Liver (tissue), 9 donors: ENCODE measurements around the gene BTBD9. TPM values are rescaled to one million over a fixed set of nuclear protein-coding genes. Genes with fewer than 3 reads are reported as not detected.

Experiments
- DNase-seq: peaks from one replicate; pipeline ENCODE4 v3.0.0-alpha.2; 2017; ENCODE audit warnings: low spot score
- H3K27ac ChIP-seq, 2 donors: one replicate each; pipeline ENCODE4 v1.7.0; 2013; ENCODE audit warnings: inconsistent platforms in 2 of 2, low read length in 2 of 2, control low read depth in 1 of 2, low read depth in 1 of 2, mild to moderate bottlenecking in 1 of 2
- H3K27me3 ChIP-seq, 4 donors: one replicate each; pipeline versions ENCODE4 v1.6.1 to v1.7.0; 2013; ENCODE audit warnings: low read length in 3 of 4, inconsistent platforms in 1 of 4, mild to moderate bottlenecking in 1 of 4, moderate library complexity in 1 of 4; ENCODE audit not compliant: control insufficient read depth in 4 of 4, insufficient read depth in 4 of 4
- H3K36me3 ChIP-seq, 4 donors: one replicate each; pipeline versions ENCODE4 v1.6.1 to v1.7.0; 2013; ENCODE audit warnings: low read length in 3 of 4, mild to moderate bottlenecking in 3 of 4, low read depth in 1 of 4, moderate library complexity in 1 of 4; ENCODE audit not compliant: control insufficient read depth in 4 of 4, insufficient read depth in 3 of 4
- H3K4me1 ChIP-seq, 4 donors: one replicate each; pipeline versions ENCODE4 v1.6.1 to v1.7.0; 2013; ENCODE audit warnings: low read length in 3 of 4, mild to moderate bottlenecking in 3 of 4, moderate library complexity in 1 of 4; ENCODE audit not compliant: control insufficient read depth in 4 of 4, insufficient read depth in 4 of 4
- H3K4me3 ChIP-seq, 3 donors: one replicate each; pipeline versions ENCODE4 v1.6.1 to v1.7.0; 2013; ENCODE audit warnings: low read length in 3 of 3, control low read depth in 1 of 3, low read depth in 1 of 3, mild to moderate bottlenecking in 1 of 3
- H3K9ac ChIP-seq, 2 donors: one replicate each; pipeline ENCODE4 v1.7.0; 2013; ENCODE audit warnings: low read length in 2 of 2, mild to moderate bottlenecking in 2 of 2, moderate library complexity in 2 of 2, control low read depth in 1 of 2, low read depth in 1 of 2
- H3K9me3 ChIP-seq, 4 donors: one replicate each; pipeline versions ENCODE4 v1.6.1 to v1.7.0; 2013; ENCODE audit warnings: low read length in 3 of 4; ENCODE audit not compliant: control insufficient read depth in 4 of 4
- CTCF ChIP-seq: fragments of 150-350 bp; IDR thresholded peaks from 2 replicates; pipeline ENCODE4 v1.5.1; 2017; ENCODE audit warnings: improper control_type of control experiment, low read depth, low read length; ENCODE audit not compliant: missing input control
- FOXA1 ChIP-seq: IDR thresholded peaks from 2 replicates; pipeline ENCODE4 v1.6.1; 2016; ENCODE audit warnings: antibody characterized with exemption
- GABPA ChIP-seq, 2 donors: IDR thresholded peaks in 1 of 2; conservative IDR thresholded peaks in 1 of 2; 2 replicates each; pipeline ENCODE4 v1.6.1; 2016; ENCODE audit warnings: antibody characterized with exemption in 2 of 2, mild to moderate bottlenecking in 1 of 2, moderate library complexity in 1 of 2
- HNF4A ChIP-seq, 2 donors: conservative IDR thresholded peaks; 2 replicates each; pipeline ENCODE4 v1.6.1; 2016; ENCODE audit warnings: antibody characterized with exemption in 2 of 2, mild to moderate bottlenecking in 2 of 2
- HNF4G ChIP-seq: IDR thresholded peaks from 2 replicates; pipeline ENCODE4 v1.6.1; 2016; ENCODE audit warnings: antibody characterized with exemption
- JUND ChIP-seq, 2 donors: IDR thresholded peaks; 2 replicates each; pipeline ENCODE4 v1.6.1; 2016; ENCODE audit warnings: antibody characterized with exemption in 2 of 2
- MAX ChIP-seq: IDR thresholded peaks from 2 replicates; pipeline ENCODE4 v1.6.1; 2016; ENCODE audit warnings: antibody characterized with exemption
- NR2F2 ChIP-seq: IDR thresholded peaks from 2 replicates; pipeline ENCODE4 v1.6.1; 2016; ENCODE audit warnings: antibody characterized with exemption
- REST ChIP-seq: IDR thresholded peaks from 2 replicates; pipeline ENCODE4 v1.6.1; 2016; ENCODE audit warnings: antibody characterized with exemption, mild to moderate bottlenecking
- TAF1 ChIP-seq: conservative IDR thresholded peaks from 2 replicates; pipeline ENCODE4 v1.6.1; 2016; ENCODE audit warnings: antibody characterized with exemption, mild to moderate bottlenecking
- YY1 ChIP-seq: IDR thresholded peaks from 2 replicates; pipeline ENCODE4 v1.6.1; 2016; ENCODE audit warnings: antibody characterized with exemption, mild to moderate bottlenecking
- ZBTB33 ChIP-seq: IDR thresholded peaks from 2 replicates; pipeline ENCODE4 v1.6.1; 2016; ENCODE audit warnings: antibody characterized with exemption
- WGBS: extraction: QIAGEN DNeasy Blood & Tissue Kit; methylation state at CpG from one replicate; pipeline ENCODE4 v1.1.7; 2013; 5-methylcytosine and 5-hydroxymethylcytosine counted together
- polyA plus RNA-seq, 2 donors: library from polyadenylated mRNA; stranded (reverse) in 1 of 2; unstranded in 1 of 2; fragments of 200-250 nt in 1 of 2; fragments of >200 nt in 1 of 2; fragmentation: Nextera tagmentation in 1 of 2; extraction: Ambion mirVana in 1 of 2; gene quantifications; one replicate each; pipeline versions ENCODE4 v1.2.1 to v1.2.3, GENCODE V29; 2013 to 2015
- total RNA-seq, 2 donors: library from RNA; depleted of rRNA; stranded (reverse); fragments of >200 nt; gene quantifications; one replicate each; pipeline ENCODE4 v1.2.3, GENCODE V29; 2014
- donor health status: healthy.
- donor health status: healthy.
- donor health status: healthy.
- donor health status: healthy.
- donor health status: healthy.

BTBD9 gene
- total and polyA plus RNA-seq, 4 donors, result 2.0 to 12.4 (median 5.7) TPM

GRCh38 chr6:38150021-38150420 is 489.7 kb downstream of the BTBD9 start:
- 93% methylated on average over 3 of the region's 3 CpGs for WGBS
- Histone ChIP-seq H3K36me3 (peaks cover 8 to 17% (median 9%) of the 10 kb centered on the region in 4 donors), H3K27ac (no peak overlapping the region), H3K4me1 (no peaks in the 10 kb centered on the region), H3K4me3 (no peak overlapping the region), H3K9me3 (no peaks in the 10 kb centered on the region), H3K9ac (no peak overlapping the region), H3K27me3 (no peaks in the 10 kb centered on the region)
- no peak for DNase-seq
- TF ChIP-seq CTCF, result no peak
- no peak for TF ChIP-seq FOXA1
- TF ChIP-seq ZBTB33, result no peak
- TF ChIP-seq YY1, result no peak
- TF ChIP-seq REST, result no peak
- TF ChIP-seq JUND (IDR thresholded peaks at IDR 0.05), result no peak
- no peak for TF ChIP-seq NR2F2
- no peak for TF ChIP-seq HNF4G
- TF ChIP-seq HNF4A (conservative IDR thresholded peaks at IDR 0.05), result no peak
- TF ChIP-seq TAF1, result no peak
- no peak for TF ChIP-seq GABPA (IDR thresholded peaks at IDR 0.05 in 1 of 2, conservative IDR thresholded peaks at IDR 0.05 in 1 of 2)

GRCh38 chr6:38149531-38149930 is 490.2 kb downstream of the BTBD9 start:
- no peaks in the 10 kb centered on the region for H3K27me3 ChIP-seq
- no peak for DNase-seq
- H3K27ac ChIP-seq, result no peak overlapping the region
- WGBS, result 95% methylated on average over 2 of the region's 2 CpGs
- H3K4me1 ChIP-seq, result no peaks in the 10 kb centered on the region
- H3K36me3 ChIP-seq, result peaks cover 8 to 17% (median 9%) of the 10 kb centered on the region in 4 donors
- H3K9me3 ChIP-seq, result no peaks in the 10 kb centered on the region
- TF ChIP-seq HNF4G (no peak), FOXA1 (no peak), MAX (no peak)
- no peak overlapping the region for H3K4me3 ChIP-seq
- H3K9ac ChIP-seq, result no peak overlapping the region
